Karpas-422 (cell line): ENCODE data around the gene TMTC2. TPM values are rescaled to one million over a fixed set of nuclear protein-coding genes. Genes with fewer than 3 reads are reported as not detected.

Experiments
- DNase-seq: peaks from one replicate; pipeline ENCODE4 v3.0.0-alpha.2; 2015
- H2AFZ ChIP-seq: fragments of 200-600 bp; sonication (generic); 2 replicates; pipeline ENCODE4 v1.6.1; 2014; ENCODE audit warnings: antibody characterized with exemption, low read length, mixed read lengths
- H3K27ac ChIP-seq: fragments of 200-600 bp; sonication (generic); 2 replicates; pipeline ENCODE4 v1.5.1; 2014; ENCODE audit warnings: mild to moderate bottlenecking, low read length, moderate library complexity
- H3K27me3 ChIP-seq: fragments of 200-600 bp; sonication (generic); 2 replicates; pipeline ENCODE4 v1.6.1; 2014; ENCODE audit warnings: low read length, mixed read lengths
- H3K36me3 ChIP-seq: fragments of 200-600 bp; sonication (generic); 2 replicates; pipeline ENCODE4 v1.6.1; 2014; ENCODE audit warnings: low read length, mixed read lengths; ENCODE audit not compliant: insufficient read depth
- H3K4me1 ChIP-seq: fragments of 200-600 bp; sonication (generic); 2 replicates; pipeline ENCODE4 v1.6.1; 2014; ENCODE audit warnings: mild to moderate bottlenecking, low read length, mixed read lengths
- H3K4me2 ChIP-seq: fragments of 200-600 bp; sonication (generic); 2 replicates; pipeline ENCODE4 v1.6.1; 2014; ENCODE audit warnings: low read length, low read depth, mild to moderate bottlenecking; ENCODE audit not compliant: poor library complexity, severe bottlenecking
- H3K4me3 ChIP-seq: fragments of 200-600 bp; sonication (generic); 2 replicates; pipeline ENCODE4 v1.5.1; 2014; ENCODE audit warnings: mild to moderate bottlenecking, antibody characterized with exemption, low read length, mixed read lengths
- H3K79me2 ChIP-seq: fragments of 200-600 bp; sonication (generic); 2 replicates; pipeline ENCODE4 v1.6.1; 2014; ENCODE audit warnings: mild to moderate bottlenecking, low read length, mixed read lengths
- H3K9ac ChIP-seq: fragments of 200-600 bp; sonication (generic); 2 replicates; pipeline ENCODE4 v1.6.0; 2014; ENCODE audit warnings: low read length
- H3K9me2 ChIP-seq: fragments of 200-600 bp; sonication (generic), shearing (Covaris generic); replicated peaks from 2 replicates; pipeline ENCODE4 v1.6.0; 2014; ENCODE audit warnings: mild to moderate bottlenecking, low read length, moderate library complexity; ENCODE audit not compliant: insufficient read depth
- H3K9me3 ChIP-seq: fragments of 300-700, 200-600 bp; sonication (generic); 2 replicates; pipeline ENCODE4 v1.6.1; 2014; ENCODE audit warnings: low read length, mixed read lengths
- H4K20me1 ChIP-seq: fragments of 200-600 bp; sonication (generic); 2 replicates; pipeline ENCODE4 v1.6.1; 2014; ENCODE audit warnings: mild to moderate bottlenecking, antibody characterized with exemption, low read length, low read depth; ENCODE audit not compliant: insufficient read depth
- total RNA-seq: library from RNA; depleted of rRNA; stranded (reverse); fragments of >200 nt; shearing (Covaris generic); gene quantifications from 2 replicates; pipeline ENCODE4 v1.2.3, GENCODE V29; 2014; ENCODE audit warnings: low replicate concordance

Gene TMTC2
- total RNA-seq, 1 experiment from 2014 or later: 5.0 TPM

- H3K4me1 ChIP-seq: no peaks in the 10 kb centered on the region
- no peak overlapping the region for H3K4me2 ChIP-seq
- H2AFZ ChIP-seq: no peak overlapping the region
- no peak for DNase-seq
- no peaks in the 10 kb centered on the region for H3K79me2 ChIP-seq
- no peaks in the 10 kb centered on the region for H3K27me3 ChIP-seq
- no peaks in the 10 kb centered on the region for H3K9me2 ChIP-seq
- H3K9ac ChIP-seq: no peak overlapping the region
- no peaks in the 10 kb centered on the region for H3K36me3 ChIP-seq
- no peak overlapping the region for H3K27ac ChIP-seq
- H3K4me3 ChIP-seq: no peak overlapping the region
- no peaks in the 10 kb centered on the region for H3K9me3 ChIP-seq
- no peaks in the 10 kb centered on the region for H4K20me1 ChIP-seq
These were observed 223.7 kb downstream of the TMTC2 start for GRCh38 chr12:82910246-82910893.

GRCh38 chr12:82912406-82912805 is 225.7 kb downstream of the TMTC2 start:
- H3K9me3 ChIP-seq: no peaks in the 10 kb centered on the region
- no peak overlapping the region for H3K27ac ChIP-seq
- no peak for DNase-seq
- H3K36me3 ChIP-seq: no peaks in the 10 kb centered on the region
- no peak overlapping the region for H3K9ac ChIP-seq
- no peak overlapping the region for H3K4me3 ChIP-seq
- no peak overlapping the region for H3K4me2 ChIP-seq
- no peaks in the 10 kb centered on the region for H4K20me1 ChIP-seq
- H3K27me3 ChIP-seq: no peaks in the 10 kb centered on the region
- H3K79me2 ChIP-seq: no peaks in the 10 kb centered on the region
- no peak overlapping the region for H2AFZ ChIP-seq
- no peaks in the 10 kb centered on the region for H3K4me1 ChIP-seq
- H3K9me2 ChIP-seq: no peaks in the 10 kb centered on the region

- H3K27me3 ChIP-seq: no peaks in the 10 kb centered on the region
- H3K79me2 ChIP-seq: no peaks in the 10 kb centered on the region
- DNase-seq: no peak
- no peak overlapping the region for H3K9ac ChIP-seq
- no peaks in the 10 kb centered on the region for H3K36me3 ChIP-seq
- H3K4me1 ChIP-seq: no peaks in the 10 kb centered on the region
- H3K27ac ChIP-seq: no peak overlapping the region
- no peak overlapping the region for H3K4me2 ChIP-seq
- H3K9me3 ChIP-seq: no peaks in the 10 kb centered on the region
- H3K9me2 ChIP-seq: no peaks in the 10 kb centered on the region
- no peaks in the 10 kb centered on the region for H4K20me1 ChIP-seq
- H2AFZ ChIP-seq: no peak overlapping the region
- no peak overlapping the region for H3K4me3 ChIP-seq
These were observed 232.8 kb downstream of the TMTC2 start for GRCh38 chr12:82919388-82920054.

GRCh38 chr12:82923935-82924334 is 237.2 kb downstream of the TMTC2 start:
- no peak overlapping the region for H3K9ac ChIP-seq
- no peak for DNase-seq

GRCh38 chr12:82926630-82927029 is 239.9 kb downstream of the TMTC2 start:
- H3K4me2 ChIP-seq: no peak overlapping the region
- no peaks in the 10 kb centered on the region for H3K4me1 ChIP-seq
- H3K79me2 ChIP-seq: no peaks in the 10 kb centered on the region
- H2AFZ ChIP-seq: no peak overlapping the region
- H3K27me3 ChIP-seq: no peaks in the 10 kb centered on the region
- no peak overlapping the region for H3K4me3 ChIP-seq
- no peaks in the 10 kb centered on the region for H3K9me3 ChIP-seq
- no peaks in the 10 kb centered on the region for H4K20me1 ChIP-seq
- H3K27ac ChIP-seq: no peak overlapping the region
- DNase-seq: no peak
- H3K9ac ChIP-seq: no peak overlapping the region
- no peaks in the 10 kb centered on the region for H3K9me2 ChIP-seq
- no peaks in the 10 kb centered on the region for H3K36me3 ChIP-seq

More at GRCh38 chr12:82923935-82924334, 237.2 kb downstream of the TMTC2 start:
- Histone ChIP-seq H3K4me2 (no peak overlapping the region), H3K9me2 (no peaks in the 10 kb centered on the region), H3K36me3 (no peaks in the 10 kb centered on the region), H3K27me3 (no peaks in the 10 kb centered on the region), H3K79me2 (no peaks in the 10 kb centered on the region), H4K20me1 (no peaks in the 10 kb centered on the region), H2AFZ (no peak overlapping the region), H3K4me1 (no peaks in the 10 kb centered on the region), H3K4me3 (no peak overlapping the region), H3K9me3 (no peaks in the 10 kb centered on the region), H3K27ac (no peak overlapping the region)

- no peak overlapping the region for H3K9ac ChIP-seq
- H3K79me2 ChIP-seq: no peaks in the 10 kb centered on the region
- no peak overlapping the region for H2AFZ ChIP-seq
- no peaks in the 10 kb centered on the region for H3K4me1 ChIP-seq
- no peaks in the 10 kb centered on the region for H3K9me2 ChIP-seq
- no peaks in the 10 kb centered on the region for H4K20me1 ChIP-seq
- no peaks in the 10 kb centered on the region for H3K36me3 ChIP-seq
- no peak for DNase-seq
- H3K4me3 ChIP-seq: no peak overlapping the region
- H3K9me3 ChIP-seq: no peaks in the 10 kb centered on the region; the same call in 1 of the 2 replicates
- H3K27ac ChIP-seq: no peak overlapping the region
- no peaks in the 10 kb centered on the region for H3K27me3 ChIP-seq
- H3K4me2 ChIP-seq: no peak overlapping the region
These were observed 243.6 kb downstream of the TMTC2 start for GRCh38 chr12:82930301-82930700.

GRCh38 chr12:82931349-82932116 is 244.8 kb downstream of the TMTC2 start:
- Histone ChIP-seq H3K4me3 (no peak overlapping the region), H3K36me3 (no peaks in the 10 kb centered on the region), H2AFZ (no peak overlapping the region), H3K4me1 (no peaks in the 10 kb centered on the region), H3K4me2 (no peak overlapping the region), H3K9me2 (no peaks in the 10 kb centered on the region), H3K9ac (no peak overlapping the region), H3K27me3 (no peaks in the 10 kb centered on the region), H3K27ac (no peak overlapping the region), H3K79me2 (no peaks in the 10 kb centered on the region), H4K20me1 (no peaks in the 10 kb centered on the region), H3K9me3 (no peaks in the 10 kb centered on the region; the same call in 1 of the 2 replicates)
- DNase-seq: no peak

GRCh38 chr12:82937151-82937550 is 250.4 kb downstream of the TMTC2 start:
- Histone ChIP-seq H3K36me3 (no peaks in the 10 kb centered on the region), H3K27me3 (no peaks in the 10 kb centered on the region), H3K4me3 (no peak overlapping the region), H4K20me1 (no peaks in the 10 kb centered on the region), H2AFZ (no peak overlapping the region), H3K4me2 (no peak overlapping the region), H3K9ac (no peak overlapping the region), H3K27ac (no peak overlapping the region), H3K9me3 (no peaks in the 10 kb centered on the region; the same call in 1 of the 2 replicates), H3K9me2 (no peaks in the 10 kb centered on the region), H3K4me1 (no peaks in the 10 kb centered on the region), H3K79me2 (no peaks in the 10 kb centered on the region)
- DNase-seq: no peak
